ENCODE data around the gene SGMS2. TPM values are rescaled to one million over a fixed set of nuclear protein-coding genes. Genes with fewer than 3 reads are reported as not detected.

Gene SGMS2
- total and polyA plus RNA-seq, 10 of the 15 experiments (the other 5 are each of a cell fraction or from before 2014, with no cell fraction given): under 0.01 to 3.2 (median 0.17) TPM; not detected in 4

DNA sequence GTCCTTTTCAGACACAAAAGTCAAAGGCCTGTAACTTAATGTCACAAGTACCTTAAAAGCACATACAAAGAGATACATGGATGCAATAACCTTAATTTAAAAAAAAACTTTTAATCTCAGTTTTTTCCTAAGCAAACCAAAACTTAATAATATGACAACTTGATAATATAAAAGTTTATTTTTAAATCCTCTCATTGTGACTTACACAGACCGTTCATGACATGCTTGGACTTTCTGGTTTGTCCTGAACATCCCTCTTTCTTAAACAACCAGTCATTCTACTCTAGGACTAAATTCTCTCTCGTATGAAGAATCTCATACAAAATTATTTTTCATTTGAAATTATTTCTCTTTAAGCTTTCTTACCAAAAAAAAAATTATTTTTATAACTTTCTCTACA, 63.5 kb downstream of the SGMS2 start:
- no peaks in the 10 kb centered on the region for H3K27me3 ChIP-seq (replicated peaks in 1 of 2; ENCODE audit: control insufficient read depth in 2 of 2, insufficient read depth in 2 of 2, low read length in 1 of 2)
- 0% methylated on average over 2 of the region's 2 CpGs for WGBS (ENCODE audit: insufficient coverage, insufficient replicate concordance, low lambda C conversion rate, missing lambda C conversion rate)
- ChIA-PET CTCF (no interaction called here), POLR2A (no interaction called here), RAD21 (ENCODE audit: unreplicated experiment) (no interaction called here), SMC1A (ENCODE audit: uncharacterized antibody, unreplicated experiment) (no interaction called here)
- in situ Hi-C loops (cut with MboI): no loop called here
- H3K9me3 ChIP-seq (replicated peaks; ENCODE audit: control insufficient read depth, insufficient read depth, low read length): peaks cover 2% of the 10 kb centered on the region; the same call in 1 of the 3 replicates
- H4K20me1 ChIP-seq (ENCODE audit: control insufficient read depth, insufficient read depth): no peaks in the 10 kb centered on the region
- no peak for DNase-seq (ENCODE audit: low read depth, low spot score)
- no peak for ATAC-seq
- no peak for TF ChIP-seq FOXK2 (IDR thresholded peaks at IDR 0.05)
- H3K27ac ChIP-seq (ENCODE audit: control insufficient read depth, insufficient read depth): no peak overlapping the region
- BruUV-seq (replicated peaks): no TSS peak
- no peaks in the 10 kb centered on the region for H3K36me3 ChIP-seq (ENCODE audit: control insufficient read depth in 2 of 2, insufficient read depth in 2 of 2, low read length in 1 of 2)
- H3K4me3 ChIP-seq: no peak overlapping the region
- no peak overlapping the region for H3K9ac ChIP-seq (ENCODE audit: control insufficient read depth, insufficient read depth, low read length)
- H2AFZ ChIP-seq (ENCODE audit: control insufficient read depth, low read depth, low read length): no peak overlapping the region
- H3K79me2 ChIP-seq (ENCODE audit: control insufficient read depth, insufficient read depth, low read length): no peaks in the 10 kb centered on the region
- intact Hi-C loops (cut with micrococcal nuclease; ENCODE audit: unreplicated experiment): no loop called here
- no peaks in the 10 kb centered on the region for H3K4me1 ChIP-seq (ENCODE audit: control insufficient read depth, insufficient read depth, low read length)
- no peak overlapping the region for H3K4me2 ChIP-seq (ENCODE audit: control insufficient read depth, insufficient read depth)
- FAIRE-seq: no peak

DNA sequence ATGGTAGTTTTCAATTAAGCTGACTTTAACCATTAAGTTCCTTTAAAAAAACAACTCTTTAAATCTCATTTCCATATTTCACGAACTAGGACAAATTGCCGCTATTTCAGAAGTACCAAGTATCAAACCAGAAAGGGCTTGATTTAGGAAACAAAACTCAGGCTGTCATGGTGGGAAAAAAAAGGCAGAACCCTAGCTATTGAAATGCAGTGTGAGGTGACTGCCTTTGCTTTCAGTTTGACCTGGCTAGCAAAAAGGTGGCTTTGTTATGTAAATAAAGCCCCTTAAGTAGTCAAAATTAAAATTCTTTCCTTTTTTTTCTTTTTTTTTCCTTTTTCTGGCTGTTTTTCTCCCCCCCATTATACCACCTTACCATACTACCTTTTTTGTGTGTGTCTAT, 66.0 kb downstream of the SGMS2 start:
- CTCF ChIA-PET: interaction anchor here (0.6 kb wide), 1 partner anchor 282 kb away, joined by 3 read pairs; no protein-coding TSS in a partner anchor
- POLR2A ChIA-PET: no interaction called here
- Histone ChIP-seq H3K4me2 (ENCODE audit: control insufficient read depth, insufficient read depth) (no peak overlapping the region), H3K27me3 (replicated peaks in 1 of 2; ENCODE audit: control insufficient read depth in 2 of 2, insufficient read depth in 2 of 2, low read length in 1 of 2) (no peaks in the 10 kb centered on the region), H3K4me3 (no peak overlapping the region), H2AFZ (ENCODE audit: control insufficient read depth, low read depth, low read length) (no peak overlapping the region), H3K9me3 (replicated peaks; ENCODE audit: control insufficient read depth, insufficient read depth, low read length) (peaks cover 2% of the 10 kb centered on the region; the same call in 1 of the 3 replicates), H3K9ac (ENCODE audit: control insufficient read depth, insufficient read depth, low read length) (no peak overlapping the region), H3K4me1 (ENCODE audit: control insufficient read depth, insufficient read depth, low read length) (no peaks in the 10 kb centered on the region), H4K20me1 (ENCODE audit: control insufficient read depth, insufficient read depth) (no peaks in the 10 kb centered on the region), H3K27ac (ENCODE audit: control insufficient read depth, insufficient read depth) (no peak overlapping the region), H3K79me2 (ENCODE audit: control insufficient read depth, insufficient read depth, low read length) (no peaks in the 10 kb centered on the region), H3K36me3 (ENCODE audit: control insufficient read depth in 2 of 2, insufficient read depth in 2 of 2, low read length in 1 of 2) (no peaks in the 10 kb centered on the region)
- intact Hi-C loops (cut with micrococcal nuclease; ENCODE audit: unreplicated experiment): no loop called here
- RAD21 ChIA-PET (ENCODE audit: unreplicated experiment): no interaction called here
- in situ Hi-C loops (cut with MboI): no loop called here
- DNase-seq (ENCODE audit: low read depth, low spot score) (no peak), ATAC-seq (no peak), FAIRE-seq (no peak)
- 25% methylated on average over 2 of the region's 2 CpGs for WGBS (ENCODE audit: insufficient coverage, insufficient replicate concordance, low lambda C conversion rate, missing lambda C conversion rate)
- SMC1A ChIA-PET (ENCODE audit: uncharacterized antibody, unreplicated experiment): interaction anchor here (1.2 kb wide), 1 partner anchor 10 kb away, joined by 3 read pairs; no protein-coding TSS in a partner anchor
- BruUV-seq (replicated peaks): no TSS peak
- TF ChIP-seq, protein P1, sequence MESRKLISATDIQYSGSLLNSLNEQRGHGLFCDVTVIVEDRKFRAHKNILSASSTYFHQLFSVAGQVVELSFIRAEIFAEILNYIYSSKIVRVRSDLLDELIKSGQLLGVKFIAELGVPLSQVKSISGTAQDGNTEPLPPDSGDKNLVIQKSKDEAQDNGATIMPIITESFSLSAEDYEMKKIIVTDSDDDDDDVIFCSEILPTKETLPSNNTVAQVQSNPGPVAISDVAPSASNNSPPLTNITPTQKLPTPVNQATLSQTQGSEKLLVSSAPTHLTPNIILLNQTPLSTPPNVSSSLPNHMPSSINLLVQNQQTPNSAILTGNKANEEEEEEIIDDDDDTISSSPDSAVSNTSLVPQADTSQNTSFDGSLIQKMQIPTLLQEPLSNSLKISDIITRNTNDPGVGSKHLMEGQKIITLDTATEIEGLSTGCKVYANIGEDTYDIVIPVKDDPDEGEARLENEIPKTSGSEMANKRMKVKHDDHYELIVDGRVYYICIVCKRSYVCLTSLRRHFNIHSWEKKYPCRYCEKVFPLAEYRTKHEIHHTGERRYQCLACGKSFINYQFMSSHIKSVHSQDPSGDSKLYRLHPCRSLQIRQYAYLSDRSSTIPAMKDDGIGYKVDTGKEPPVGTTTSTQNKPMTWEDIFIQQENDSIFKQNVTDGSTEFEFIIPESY (IDR thresholded peaks at IDR 0.05): no peak
- no peak for TF ChIP-seq MTA3 (IDR thresholded peaks at IDR 0.05; ENCODE audit: borderline replicate concordance, low read length)
- TF ChIP-seq ATF7 (IDR thresholded peaks at IDR 0.05; ENCODE audit: low read depth): no peak
- TF ChIP-seq CREM (IDR thresholded peaks at IDR 0.05; ENCODE audit: low read depth): no peak
- TF ChIP-seq, protein P2, sequence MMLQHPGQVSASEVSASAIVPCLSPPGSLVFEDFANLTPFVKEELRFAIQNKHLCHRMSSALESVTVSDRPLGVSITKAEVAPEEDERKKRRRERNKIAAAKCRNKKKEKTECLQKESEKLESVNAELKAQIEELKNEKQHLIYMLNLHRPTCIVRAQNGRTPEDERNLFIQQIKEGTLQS (IDR thresholded peaks at IDR 0.05; ENCODE audit: borderline replicate concordance, extremely low read depth, low read depth, low read length): no peak
- no peak for TF ChIP-seq IKZF2 (IDR thresholded peaks at IDR 0.05)
- no peak for TF ChIP-seq SMARCA5 (IDR thresholded peaks at IDR 0.05)
- TF ChIP-seq NR2C2 (IDR thresholded peaks at IDR 0.05; ENCODE audit: borderline replicate concordance, control insufficient read depth, insufficient read length, low read depth): no peak
- no peak for TF ChIP-seq NRF1 (conservative IDR thresholded peaks at IDR 0.05; ENCODE audit: low read depth, low read length)
- no peak for TF ChIP-seq EGR1 (IDR thresholded peaks at IDR 0.05; ENCODE audit: borderline replicate concordance in 1 of 2, low read depth in 2 of 2, low read length in 2 of 2)
- no peak for TF ChIP-seq BHLHE40 (IDR thresholded peaks at IDR 0.05; ENCODE audit: borderline replicate concordance in 1 of 2, low read depth in 2 of 2, low read length in 1 of 2)
- TF ChIP-seq ZNF274 (IDR thresholded peaks at IDR 0.05; ENCODE audit: insufficient read depth, insufficient read length): no peak
